Stomach (tissue), 9 donors: ENCODE data around the gene NUP214. TPM values are rescaled to one million over a fixed set of nuclear protein-coding genes. Genes with fewer than 3 reads are reported as not detected.

Experiments
- DNase-seq, 2 donors: peaks; one replicate each; pipeline versions ENCODE4 v3.0.0 to v3.0.0-alpha.2; 2013 to 2019
- H3K27ac ChIP-seq, 5 donors: fragments of 200-600 bp in 4 of 5; sonication (generic) in 4 of 5; one replicate each; pipeline ENCODE4 v1.5.1; 2013 to 2019; ENCODE audit warnings: mild to moderate bottlenecking in 1 of 5, moderate library complexity in 1 of 5
- H3K27me3 ChIP-seq, 3 donors: fragments of 200-600 bp; sonication (generic); one replicate each; pipeline ENCODE4 v1.5.1; 2017 to 2019; ENCODE audit warnings: mixed run types in 1 of 3
- H3K36me3 ChIP-seq, 4 donors: fragments of 200-600 bp; sonication (generic); 1 replicate in 3 of 4; 2 replicates in 1 of 4; pipeline ENCODE4 v1.5.1; 2016 to 2019
- H3K4me1 ChIP-seq, 4 donors: fragments of 200-600 bp; sonication (generic); one replicate each; pipeline ENCODE4 v1.5.1; 2016 to 2019
- H3K4me3 ChIP-seq, 4 donors: fragments of 200-600 bp; sonication (generic) in 3 of 4; one replicate each; pipeline ENCODE4 v1.5.1; 2016 to 2019; ENCODE audit warnings: mild to moderate bottlenecking in 1 of 4
- H3K9me3 ChIP-seq, 4 donors: fragments of 200-600 bp; sonication (generic); one replicate each; pipeline ENCODE4 v1.5.1; 2016 to 2019
- CTCF ChIP-seq, 7 experiments: fragments of 450-650 bp in 4 of 7; fragments of 200-600 bp in 3 of 7; sonication (generic) in 3 of 7; IDR thresholded peaks; one replicate each; pipeline ENCODE4 v1.5.1; 2016 to 2019; ENCODE audit warnings: antibody characterized with exemption in 7 of 7, control low read depth in 2 of 7, mild to moderate bottlenecking in 1 of 7
- EP300 ChIP-seq: sonication (generic); formaldehyde crosslinking; IDR thresholded peaks from one replicate; pipeline ENCODE4 v1.6.1; 2017; ENCODE audit warnings: antibody characterized with exemption
- POLR2A ChIP-seq, 4 donors: fragments of 450-650 bp; IDR thresholded peaks; one replicate each; pipeline ENCODE4 v1.6.1; 2016; ENCODE audit warnings: antibody characterized with exemption in 4 of 4, control low read depth in 2 of 4, mild to moderate bottlenecking in 1 of 4, moderate library complexity in 1 of 4
- POLR2AphosphoS5 ChIP-seq, 3 donors: sonication (generic); formaldehyde crosslinking; IDR thresholded peaks; one replicate each; pipeline ENCODE4 v1.6.1; 2016; ENCODE audit warnings: antibody characterized with exemption in 3 of 3
- WGBS, 5 donors: extraction: QIAGEN DNeasy Blood & Tissue Kit in 3 of 5; methylation state at CpG; one replicate each; pipeline versions ENCODE4 v1.1.5 to v1.1.7; 2013 to 2018; 5-methylcytosine and 5-hydroxymethylcytosine counted together
- intact Hi-C: fragments of 100-400 bp; cut with DNase I; formaldehyde crosslinking; loops from one replicate; pipeline ENCODE4 v1.15.1; 2023; ENCODE audit warnings: low total_unique reads
- polyA plus RNA-seq, 3 donors: library from polyadenylated mRNA; stranded (reverse); fragments of 200-250 nt; gene quantifications; one replicate each; pipeline ENCODE4 v1.2.3, GENCODE V29; 2013
- total RNA-seq, 5 donors: library from RNA; depleted of rRNA; stranded (reverse); fragments of >200 nt; gene quantifications; one replicate each; pipeline versions ENCODE4 v1.1.0 to v1.2.3, GENCODE V29; 2014 to 2016
- donor health status: healthy with polysubstance abuse.
- donor health status: Bipolar disorder and iron deficiency.
- donor health status: healthy.

Gene NUP214
- total and polyA plus RNA-seq, 8 donors = 21.7 to 111 (median 35.0) TPM

GRCh38 chr9:131116281-131117120 lies 8.9 kb upstream of the NUP214 start:
- H3K4me3 ChIP-seq = no peak overlapping the region
- intact Hi-C loops = no loop called here
- WGBS, 5 donors = 61 to 74% (median 66%) methylated on average over 22 of the region's 22 CpGs
- H3K4me1 ChIP-seq = no peaks in the 10 kb centered on the region
- TF ChIP-seq POLR2A (IDR thresholded peaks at IDR 0.05) = no peak
- no peak for TF ChIP-seq POLR2AphosphoS5 (IDR thresholded peaks at IDR 0.05)
- no peak for TF ChIP-seq CTCF (IDR thresholded peaks at IDR 0.05)
- TF ChIP-seq EP300 = no peak
- DNase-seq = no peak
- no peaks in the 10 kb centered on the region for H3K27me3 ChIP-seq
- H3K9me3 ChIP-seq = no peaks in the 10 kb centered on the region
- H3K27ac ChIP-seq = peak overlapping the region in 2 of 5 donors; percentile 37 to 46
- H3K36me3 ChIP-seq = peaks cover 0 to 8% (median 0%) of the 10 kb centered on the region in 4 donors

- 58 to 71% (median 70%) methylated on average over 13 of the region's 13 CpGs for WGBS, 5 donors
- TF ChIP-seq POLR2A (IDR thresholded peaks at IDR 0.05) (no peak), POLR2AphosphoS5 (IDR thresholded peaks at IDR 0.05) (no peak), EP300 (no peak), CTCF (IDR thresholded peaks at IDR 0.05) (no peak)
- intact Hi-C loops = no loop called here
- Histone ChIP-seq H3K27me3 (no peaks in the 10 kb centered on the region), H3K36me3 (peaks cover 0 to 8% (median 0%) of the 10 kb centered on the region in 4 donors), H3K4me1 (no peaks in the 10 kb centered on the region), H3K27ac (peak overlapping the region in 4 of 5 donors; percentile 31 to 46 (median 36)), H3K9me3 (no peaks in the 10 kb centered on the region), H3K4me3 (no peak overlapping the region)
- DNase-seq = no peak
These were observed 8.1 kb upstream of the NUP214 start for GRCh38 chr9:131117121-131117761.

- 76 to 89% (median 78%) methylated on average over 3 to 4 of the region's 4 CpGs for WGBS, 5 donors
- no peaks in the 10 kb centered on the region for H3K9me3 ChIP-seq
- peak overlapping the region in 4 of 5 donors; percentile 31 to 46 (median 36) for H3K27ac ChIP-seq
- no peak overlapping the region for H3K4me3 ChIP-seq
- TF ChIP-seq CTCF (IDR thresholded peaks at IDR 0.05) = no peak
- TF ChIP-seq POLR2AphosphoS5 (IDR thresholded peaks at IDR 0.05) = no peak
- no peak for TF ChIP-seq EP300
- TF ChIP-seq POLR2A (IDR thresholded peaks at IDR 0.05) = no peak
- no peaks in the 10 kb centered on the region for H3K27me3 ChIP-seq
- H3K4me1 ChIP-seq = no peaks in the 10 kb centered on the region
- peaks cover 0 to 8% (median 0%) of the 10 kb centered on the region in 4 donors for H3K36me3 ChIP-seq
- DNase-seq = no peak
- intact Hi-C loops = no loop called here
These were observed 7.6 kb upstream of the NUP214 start for GRCh38 chr9:131117762-131118145.

GRCh38 chr9:131119600-131119999 lies 5.8 kb upstream of the NUP214 start:
- H3K27me3 ChIP-seq = no peaks in the 10 kb centered on the region
- TF ChIP-seq CTCF (IDR thresholded peaks at IDR 0.05) (no peak), POLR2A (IDR thresholded peaks at IDR 0.05) (no peak), EP300 (no peak), POLR2AphosphoS5 (IDR thresholded peaks at IDR 0.05) (no peak)
- 76 to 91% (median 81%) methylated on average over 8 of the region's 8 CpGs for WGBS, 5 donors
- DNase-seq = no peak
- intact Hi-C loops = no loop called here
- H3K4me1 ChIP-seq = peaks cover 3% of the 10 kb centered on the region in 4 donors
- no peak overlapping the region for H3K4me3 ChIP-seq
- no peak overlapping the region for H3K27ac ChIP-seq
- H3K9me3 ChIP-seq = no peaks in the 10 kb centered on the region
- peaks cover 0 to 8% (median 0%) of the 10 kb centered on the region in 4 donors for H3K36me3 ChIP-seq
